Retina (tissue), 1 donor: ENCODE results near the gene GPANK1.
"Not testable (repeated sequence)": the region's sequence is repeated elsewhere in the genome, so short reads cannot be mapped to it uniquely, and the experiment has no call there.

Experiments
- DNase-seq: peaks from one replicate; pipeline ENCODE4 v3.0.0-alpha.2; 2016

GPANK1 gene

GRCh38 chr6:31664790-31665500, at the start of gene GPANK1:
GPANK1 (minus strand) TSS chr6:31664997; CDS start chr6:31664478, 519 bp downstream.
- DNase-seq: peak; percentile 92

- peak; percentile 71 for DNase-seq
Observed at GRCh38 chr6:31713991-31714684, 49.3 kb upstream of the GPANK1 start.

- no peak for DNase-seq
Observed at GRCh38 chr6:31713465-31713864, 48.7 kb upstream of the GPANK1 start.

- DNase-seq: no peak
Observed at GRCh38 chr6:31712296-31712695, 47.5 kb upstream of the GPANK1 start.

GRCh38 chr6:31711233-31711632, 46.4 kb upstream of the GPANK1 start:
- no peak for DNase-seq

- DNase-seq: no peak
Observed at GRCh38 chr6:31710523-31711219, 45.9 kb upstream of the GPANK1 start.

GRCh38 chr6:31709157-31709556, 44.4 kb upstream of the GPANK1 start:
- DNase-seq: not testable (repeated sequence)

GRCh38 chr6:31708224-31708623, 43.4 kb upstream of the GPANK1 start:
- DNase-seq: no peak

GRCh38 chr6:31707701-31708100, 42.9 kb upstream of the GPANK1 start:
- no peak for DNase-seq

- DNase-seq: no peak
Observed at GRCh38 chr6:31706599-31706998, 41.8 kb upstream of the GPANK1 start, which contains the start of gene LY6G6F. LY6G6F (plus strand) TSS chr6:31706866; CDS start chr6:31706907, 41 bp downstream.

- DNase-seq: peak; percentile 36
Observed at GRCh38 chr6:31705931-31706330, 41.1 kb upstream of the GPANK1 start.

GRCh38 chr6:31702819-31703716, 38.3 kb upstream of the GPANK1 start, which contains the start of gene ABHD16A:
ABHD16A (minus strand) TSS chr6:31703324; CDS start chr6:31703281, 43 bp downstream.
- peak; percentile 99 for DNase-seq

GRCh38 chr6:31702405-31702818, 37.6 kb upstream of the GPANK1 start:
- DNase-seq: no peak

- no peak for DNase-seq
Observed at GRCh38 chr6:31701666-31702404, 37.0 kb upstream of the GPANK1 start.

GRCh38 chr6:31700740-31701401, 36.1 kb upstream of the GPANK1 start:
- no peak for DNase-seq

- DNase-seq: no peak
Observed at GRCh38 chr6:31697555-31697954, 32.8 kb upstream of the GPANK1 start.

- DNase-seq: no peak
Observed at GRCh38 chr6:31693535-31693934, 28.7 kb upstream of the GPANK1 start.

- no peak for DNase-seq
Observed at GRCh38 chr6:31692886-31693285, 28.1 kb upstream of the GPANK1 start.

GRCh38 chr6:31692353-31692752, 27.6 kb upstream of the GPANK1 start:
- DNase-seq: no peak

GRCh38 chr6:31691564-31692108, 26.8 kb upstream of the GPANK1 start:
- no peak for DNase-seq

GRCh38 chr6:31691078-31691463, 26.3 kb upstream of the GPANK1 start:
- no peak for DNase-seq
